SKM-1 (cell line): ENCODE data around the gene FAM136A.
"Not testable (repeated sequence)": the region's sequence is repeated elsewhere in the genome, so short reads cannot be mapped to it uniquely, and the experiment has no call there.

ENCODE experiments used
- DNase-seq: peaks from one replicate; lab custom pipeline; 2025; ENCODE audit not compliant: unreplicated experiment; lab: John Stamatoyannopoulos, UW

Gene FAM136A

GRCh38 chr2:70300771-70301343 lies 1.0 kb downstream of the FAM136A start:
- no peak for DNase-seq

- DNase-seq, result not testable (repeated sequence)
Measured at GRCh38 chr2:70297828-70298227, 4.0 kb downstream of the FAM136A start.

GRCh38 chr2:70283500-70284191 lies 18.2 kb downstream of the FAM136A start:
- DNase-seq, result no peak

GRCh38 chr2:70282439-70282838 lies 19.4 kb downstream of the FAM136A start:
- DNase-seq, result no peak

GRCh38 chr2:70280242-70280798 lies 21.5 kb downstream of the FAM136A start:
- no peak for DNase-seq

- no peak for DNase-seq
Measured at GRCh38 chr2:70270323-70270722, 31.5 kb downstream of the FAM136A start.

- DNase-seq, result not testable (repeated sequence)
Measured at GRCh38 chr2:70269422-70270302, 32.2 kb downstream of the FAM136A start.

- not testable (repeated sequence) for DNase-seq
Measured at GRCh38 chr2:70266925-70267324, 34.9 kb downstream of the FAM136A start.

- DNase-seq, result no peak
Measured at GRCh38 chr2:70261501-70261900, 40.4 kb downstream of the FAM136A start.

GRCh38 chr2:70258532-70258875 lies 43.4 kb downstream of the FAM136A start:
- no peak for DNase-seq

- no peak for DNase-seq
Measured at GRCh38 chr2:70255637-70256314, 46.1 kb downstream of the FAM136A start.

- no peak for DNase-seq
Measured at GRCh38 chr2:70250434-70250833, 51.4 kb downstream of the FAM136A start.

- DNase-seq, result peak; percentile 99
Measured at GRCh38 chr2:70248181-70248847, 53.6 kb downstream of the FAM136A start, which contains the start of gene TIA1. Gene TIA1 (minus strand): TSS chr2:70248628. CDS start chr2:70248430, 198 bp downstream.

- DNase-seq, result no peak
Measured at GRCh38 chr2:70247364-70248180, 54.3 kb downstream of the FAM136A start.
